ENCODE results near the gene FKBP8.

FKBP8 gene

DNA sequence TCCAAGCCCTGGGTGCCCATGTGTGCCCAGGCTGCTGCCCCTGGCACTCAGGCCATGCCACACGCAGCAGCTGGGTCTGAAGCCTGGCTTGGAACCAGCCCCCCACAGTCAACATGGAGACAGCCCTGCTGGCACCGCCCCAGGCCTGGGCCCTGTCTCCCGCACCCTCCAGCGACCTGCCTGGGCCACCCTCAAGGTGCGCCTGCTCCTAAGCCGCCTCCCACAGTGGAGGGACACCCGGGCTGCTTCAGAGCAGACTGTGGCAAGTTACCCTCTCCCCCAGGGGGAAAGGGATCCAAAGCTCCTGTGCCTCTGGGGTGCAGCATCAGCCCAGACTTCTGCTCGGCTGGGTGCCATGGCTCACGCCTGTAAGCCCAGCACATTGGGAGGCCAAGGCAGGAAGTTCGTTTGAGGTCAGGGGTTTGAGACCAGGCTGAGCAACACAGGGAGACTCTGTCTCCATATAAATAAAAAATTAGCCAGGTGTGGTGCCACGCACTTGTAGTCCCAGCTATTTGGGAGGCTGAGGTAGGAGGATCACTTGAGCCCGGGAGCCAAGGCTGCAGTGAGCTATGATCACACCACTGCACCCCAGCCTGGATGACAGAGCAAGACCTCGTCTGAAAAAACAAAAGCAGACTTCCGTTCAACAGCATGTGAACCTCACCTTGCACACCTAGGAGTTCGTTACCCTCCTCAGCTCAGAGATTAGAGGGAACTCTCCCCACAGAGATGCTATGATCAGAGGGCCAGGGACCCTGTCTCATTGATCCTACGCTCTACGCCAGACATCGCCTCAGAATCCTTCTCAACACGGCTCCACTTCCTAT is 37.1 kb downstream of the FKBP8 start:
- no peak for TF ChIP-seq CTCF (IDR thresholded peaks at IDR 0.05; ENCODE audit: low read depth, low read length, missing control alignments)
- no peak overlapping the region for H3K4me3 ChIP-seq (replicated peaks; ENCODE audit: low read depth, low read length)
- no peak for DNase-seq (ENCODE audit: extremely low read depth, low read depth)

DNA sequence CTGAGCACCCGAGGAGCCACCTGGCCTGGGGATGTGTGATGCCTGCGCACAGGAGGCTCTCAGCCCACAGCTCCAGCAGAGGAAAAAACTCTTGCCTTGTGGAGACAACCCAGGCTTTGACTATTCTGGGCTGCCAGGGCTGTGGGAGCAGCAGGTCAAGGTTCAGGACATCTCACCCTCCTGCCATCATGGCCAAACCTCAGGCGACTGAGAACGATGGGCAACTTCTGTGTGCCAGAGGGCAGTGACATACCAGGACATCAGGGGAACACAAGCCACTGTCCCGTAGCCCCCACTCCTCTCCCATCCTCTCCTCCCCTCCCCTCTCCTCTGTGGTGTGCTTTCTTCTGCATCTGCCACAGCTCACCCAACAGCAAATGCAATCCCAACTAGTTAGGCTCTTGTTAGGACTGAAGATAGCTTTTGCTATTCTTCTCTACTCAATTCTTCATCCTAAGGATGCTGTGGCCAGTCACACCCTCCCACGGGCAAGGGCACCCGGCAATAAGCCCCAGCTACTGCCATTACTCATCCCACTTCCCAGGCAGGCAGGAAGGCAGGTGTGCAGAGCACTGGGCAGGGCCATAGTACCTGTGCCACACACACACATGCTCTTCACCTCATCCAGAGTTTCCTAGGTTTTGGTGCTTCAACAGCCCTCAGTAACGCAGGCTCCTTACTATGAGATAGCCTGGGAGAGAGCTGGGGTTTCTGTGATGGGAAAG is 38.3 kb downstream of the FKBP8 start:
- DNase-seq (ENCODE audit: extremely low read depth, low read depth) = no peak
- no peak overlapping the region for H3K4me3 ChIP-seq (replicated peaks; ENCODE audit: low read depth, low read length)
- no peak for TF ChIP-seq CTCF (IDR thresholded peaks at IDR 0.05; ENCODE audit: low read depth, low read length, missing control alignments)

DNA sequence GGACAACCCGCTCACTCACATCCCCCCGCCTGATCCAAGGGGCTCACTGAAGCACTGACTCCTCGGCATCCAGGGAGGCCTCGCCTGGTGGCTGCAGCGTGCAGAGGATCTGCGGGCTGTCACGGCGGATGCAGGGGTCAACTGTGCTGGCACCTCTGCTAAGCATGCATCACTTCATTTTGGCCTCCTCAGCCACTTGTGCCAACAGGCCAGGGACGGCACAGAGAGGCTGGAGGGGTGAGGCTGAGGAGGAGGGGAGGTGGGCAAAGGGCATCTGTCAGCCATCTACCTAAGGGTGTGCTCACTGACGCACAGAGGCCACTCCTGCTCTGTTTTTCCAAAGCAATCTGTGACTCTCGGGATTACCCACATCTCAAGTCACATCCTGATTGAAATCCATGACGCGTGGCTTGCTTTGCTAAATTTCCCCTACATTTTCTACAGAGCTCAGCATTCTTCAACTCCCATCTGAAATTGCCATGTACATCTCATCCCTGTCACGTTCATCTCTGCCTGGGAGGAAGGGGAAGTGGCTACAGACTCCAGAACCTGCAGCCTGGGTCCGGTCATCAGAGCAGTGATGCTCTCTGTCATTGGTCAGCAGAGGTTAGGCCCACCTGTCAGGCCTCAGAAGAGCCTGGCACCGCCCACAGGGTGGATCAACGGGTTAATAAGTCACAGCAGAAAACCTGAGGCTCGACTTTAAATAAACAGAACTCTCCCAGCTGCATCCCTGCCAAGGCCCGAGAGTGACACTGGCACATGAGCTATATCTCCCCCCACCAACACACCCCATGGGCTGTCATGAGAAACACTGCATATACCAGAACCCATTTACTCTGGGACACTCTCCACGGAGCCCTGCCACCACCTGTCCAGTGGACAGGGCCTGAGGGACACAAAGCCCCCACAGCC is 39.1 kb downstream of the FKBP8 start:
- DNase-seq (ENCODE audit: extremely low read depth, low read depth) = no peak
- no peak for TF ChIP-seq CTCF (IDR thresholded peaks at IDR 0.05; ENCODE audit: low read depth, low read length, missing control alignments)
- H3K4me3 ChIP-seq (replicated peaks; ENCODE audit: low read depth, low read length) = no peak overlapping the region

- no peak overlapping the region for H3K4me3 ChIP-seq (replicated peaks; ENCODE audit: low read depth, low read length)
- DNase-seq (ENCODE audit: extremely low read depth, low read depth) = no peak
- no peak for TF ChIP-seq CTCF (IDR thresholded peaks at IDR 0.05; ENCODE audit: low read depth, low read length, missing control alignments)
Observed at GRCh38 chr19:18503337-18503970, 39.9 kb downstream of the FKBP8 start.

GRCh38 chr19:18502638-18503294 is 40.6 kb downstream of the FKBP8 start:
- no peak overlapping the region for H3K4me3 ChIP-seq (replicated peaks; ENCODE audit: low read depth, low read length)
- no peak for DNase-seq (ENCODE audit: extremely low read depth, low read depth)
- no peak for TF ChIP-seq CTCF (IDR thresholded peaks at IDR 0.05; ENCODE audit: low read depth, low read length, missing control alignments)

GRCh38 chr19:18502246-18502637 is 41.1 kb downstream of the FKBP8 start:
- TF ChIP-seq CTCF (IDR thresholded peaks at IDR 0.05; ENCODE audit: low read depth, low read length, missing control alignments) = no peak
- H3K4me3 ChIP-seq (replicated peaks; ENCODE audit: low read depth, low read length) = no peak overlapping the region
- DNase-seq (ENCODE audit: extremely low read depth, low read depth) = no peak

Data from HFF-Myc (cell line).